ENCODE measurements around the gene GLIPR2. TPM values are rescaled to one million over a fixed set of nuclear protein-coding genes. Genes with fewer than 3 reads are reported as not detected.

Gene GLIPR2
- polyA plus RNA-seq, 1 of the 3 experiments (the other 2 are of a cell fraction): 38.3 TPM

DNA sequence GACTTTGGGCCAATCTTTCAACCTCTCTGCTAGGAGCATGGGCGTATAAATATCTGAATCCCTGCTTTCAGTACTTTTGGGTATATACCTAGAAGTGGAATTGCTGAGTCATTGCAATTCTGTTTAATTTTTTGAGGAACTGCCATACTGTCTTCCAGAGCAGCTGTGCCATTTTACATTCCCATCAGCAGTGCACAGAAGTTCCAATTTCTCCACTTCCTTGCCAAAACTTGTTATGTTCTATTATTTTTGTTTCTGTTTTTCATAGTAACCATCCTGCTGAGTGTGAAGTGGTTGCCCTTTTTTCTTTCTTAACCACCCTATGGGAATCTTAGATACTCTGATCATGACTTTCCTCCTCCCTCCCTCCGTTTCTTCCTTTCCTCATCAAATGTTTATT, 21.6 kb downstream of the GLIPR2 start:
- ChIA-PET POLR2A (no interaction called here), CTCF (interaction anchor here (1.4 kb wide), 2 partner anchors 9 to 55 kb away, joined by 3 to 4 read pairs; no protein-coding TSS in a partner anchor)
- H3K4me2 ChIP-seq: no peak overlapping the region
- no peak for TF ChIP-seq CTCF (IDR thresholded peaks at IDR 0.05)
- TF ChIP-seq, protein P1, sequence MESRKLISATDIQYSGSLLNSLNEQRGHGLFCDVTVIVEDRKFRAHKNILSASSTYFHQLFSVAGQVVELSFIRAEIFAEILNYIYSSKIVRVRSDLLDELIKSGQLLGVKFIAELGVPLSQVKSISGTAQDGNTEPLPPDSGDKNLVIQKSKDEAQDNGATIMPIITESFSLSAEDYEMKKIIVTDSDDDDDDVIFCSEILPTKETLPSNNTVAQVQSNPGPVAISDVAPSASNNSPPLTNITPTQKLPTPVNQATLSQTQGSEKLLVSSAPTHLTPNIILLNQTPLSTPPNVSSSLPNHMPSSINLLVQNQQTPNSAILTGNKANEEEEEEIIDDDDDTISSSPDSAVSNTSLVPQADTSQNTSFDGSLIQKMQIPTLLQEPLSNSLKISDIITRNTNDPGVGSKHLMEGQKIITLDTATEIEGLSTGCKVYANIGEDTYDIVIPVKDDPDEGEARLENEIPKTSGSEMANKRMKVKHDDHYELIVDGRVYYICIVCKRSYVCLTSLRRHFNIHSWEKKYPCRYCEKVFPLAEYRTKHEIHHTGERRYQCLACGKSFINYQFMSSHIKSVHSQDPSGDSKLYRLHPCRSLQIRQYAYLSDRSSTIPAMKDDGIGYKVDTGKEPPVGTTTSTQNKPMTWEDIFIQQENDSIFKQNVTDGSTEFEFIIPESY (IDR thresholded peaks at IDR 0.05; ENCODE audit: borderline replicate concordance, low read depth): no peak
- no peak for TF ChIP-seq FOXJ3 (CRISPR knock-in tag; IDR thresholded peaks at IDR 0.05)
- no peak for TF ChIP-seq GATA2 (CRISPR knock-in tag; IDR thresholded peaks at IDR 0.05)
- no peak for TF ChIP-seq SMC3 (IDR thresholded peaks at IDR 0.05; ENCODE audit: low read depth, low read length)
- no peak for TF ChIP-seq RXRA (IDR thresholded peaks at IDR 0.05; ENCODE audit: borderline replicate concordance, low read depth)
- no peak for TF ChIP-seq YY1 (IDR thresholded peaks at IDR 0.05; ENCODE audit: low read depth)
- TF ChIP-seq MAX (IDR thresholded peaks at IDR 0.05; ENCODE audit: low read depth): no peak
- no peak for TF ChIP-seq POLR2AphosphoS5 (IDR thresholded peaks at IDR 0.05; ENCODE audit: low read depth, low read length)
- TF ChIP-seq REST (IDR thresholded peaks at IDR 0.05; ENCODE audit: low read depth, low read length): no peak
- no peak for TF ChIP-seq JUND (IDR thresholded peaks at IDR 0.05)
- no peak for TF ChIP-seq RAD21 (IDR thresholded peaks at IDR 0.05; ENCODE audit: low read length)
- TF ChIP-seq, protein P2, sequence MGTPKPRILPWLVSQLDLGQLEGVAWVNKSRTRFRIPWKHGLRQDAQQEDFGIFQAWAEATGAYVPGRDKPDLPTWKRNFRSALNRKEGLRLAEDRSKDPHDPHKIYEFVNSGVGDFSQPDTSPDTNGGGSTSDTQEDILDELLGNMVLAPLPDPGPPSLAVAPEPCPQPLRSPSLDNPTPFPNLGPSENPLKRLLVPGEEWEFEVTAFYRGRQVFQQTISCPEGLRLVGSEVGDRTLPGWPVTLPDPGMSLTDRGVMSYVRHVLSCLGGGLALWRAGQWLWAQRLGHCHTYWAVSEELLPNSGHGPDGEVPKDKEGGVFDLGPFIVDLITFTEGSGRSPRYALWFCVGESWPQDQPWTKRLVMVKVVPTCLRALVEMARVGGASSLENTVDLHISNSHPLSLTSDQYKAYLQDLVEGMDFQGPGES (IDR thresholded peaks at IDR 0.05; ENCODE audit: low read depth, low read length): no peak
- no peak for TF ChIP-seq FOSL2 (IDR thresholded peaks at IDR 0.05; ENCODE audit: borderline replicate concordance, low read depth)
- TF ChIP-seq MXI1 (IDR thresholded peaks at IDR 0.05; ENCODE audit: low read depth, low read length): no peak
- no peak for TF ChIP-seq RFX5 (IDR thresholded peaks at IDR 0.05; ENCODE audit: low read length)
- TF ChIP-seq TEAD4 (IDR thresholded peaks at IDR 0.05; ENCODE audit: borderline replicate concordance, insufficient read depth): no peak
- no peak for TF ChIP-seq TAF1 (IDR thresholded peaks at IDR 0.05; ENCODE audit: borderline replicate concordance, low read depth, low read length)
- TF ChIP-seq ELF1 (IDR thresholded peaks at IDR 0.05): no peak
- no peak for TF ChIP-seq FOXM1 (IDR thresholded peaks at IDR 0.05; ENCODE audit: low read depth)
- H3K4me1 ChIP-seq (ENCODE audit: control insufficient read depth in 1 of 2, insufficient read depth in 2 of 2, low read depth in 1 of 2, low read length in 1 of 2): peaks cover 23 to 40% of the 10 kb centered on the region in 2 experiments; a peak in 3 of 4 replicates
- H2AFZ ChIP-seq (ENCODE audit: low read depth): no peak overlapping the region
- H3F3A ChIP-seq (replicated peaks; ENCODE audit: insufficient read depth): peaks cover 43% of the 10 kb centered on the region
- H3K9ac ChIP-seq: no peak overlapping the region
- no peaks in the 10 kb centered on the region for H3K27me3 ChIP-seq (ENCODE audit: insufficient read depth)
- H3K4me3 ChIP-seq (ENCODE audit: low read depth in 2 of 2, low read length in 1 of 2): no peak overlapping the region
- peaks cover 2% of the 10 kb centered on the region for H3K79me2 ChIP-seq (ENCODE audit: insufficient read depth)
- H3K9me3 ChIP-seq: no peaks in the 10 kb centered on the region
- WGBS (ENCODE audit: low lambda C conversion rate): 97% methylated on average over 2 of the region's 2 CpGs
- peaks cover 0 to 33% of the 10 kb centered on the region in 2 experiments for H3K36me3 ChIP-seq (replicated peaks in 1 of 2; ENCODE audit: control insufficient read depth in 1 of 2, insufficient read depth in 2 of 2, low read length in 1 of 2)
- H3K27ac ChIP-seq (ENCODE audit: low read depth in 2 of 2, low read length in 1 of 2): peak overlapping the region in 1 of 2 experiments; percentile 44; a peak in 1 of 4 replicates
- no peak for DNase-seq
- no peaks in the 10 kb centered on the region for H4K20me1 ChIP-seq (ENCODE audit: insufficient read depth)
- no peaks in the 10 kb centered on the region for H3K9me2 ChIP-seq

All from SK-N-SH (cell line).